Measurements from ENCODE around the gene HLA-DOB. TPM values are rescaled to one million over a fixed set of nuclear protein-coding genes. Genes with fewer than 3 reads are reported as not detected.
"Not testable (repeated sequence)": the region's sequence is repeated elsewhere in the genome, so short reads cannot be mapped to it uniquely, and the experiment has no call there.

The HLA-DOB gene
- total and polyA plus RNA-seq, 2 experiments from 2014 or later, result not detected

DNA sequence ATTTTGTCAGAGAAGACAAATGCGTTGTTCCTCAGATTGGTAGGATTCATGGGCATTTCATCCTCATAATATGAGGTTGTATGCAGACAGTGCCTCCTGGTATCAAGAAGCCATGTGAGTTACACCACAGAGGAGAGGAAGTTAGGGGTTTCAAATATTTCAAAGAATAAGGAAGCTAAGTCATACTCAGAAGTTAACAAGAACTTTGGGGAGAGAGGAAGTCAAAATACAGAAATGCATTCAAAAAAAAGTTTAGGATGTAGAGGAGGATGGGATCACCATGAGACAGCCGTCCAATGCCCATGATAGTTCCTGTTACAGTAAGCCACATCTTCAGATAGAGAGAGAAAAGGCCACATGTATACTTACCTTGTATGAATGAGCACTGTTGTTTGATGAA, 22.3 kb downstream of the HLA-DOB start:
- H3K27me3 ChIP-seq (replicated peaks; ENCODE audit: insufficient read depth), result peaks cover 41% of the 10 kb centered on the region
- in situ Hi-C loops (cut with MboI), result loop anchor here (5.0 kb wide), 1 partner anchor 377 kb away; no protein-coding TSS in a partner anchor

DNA sequence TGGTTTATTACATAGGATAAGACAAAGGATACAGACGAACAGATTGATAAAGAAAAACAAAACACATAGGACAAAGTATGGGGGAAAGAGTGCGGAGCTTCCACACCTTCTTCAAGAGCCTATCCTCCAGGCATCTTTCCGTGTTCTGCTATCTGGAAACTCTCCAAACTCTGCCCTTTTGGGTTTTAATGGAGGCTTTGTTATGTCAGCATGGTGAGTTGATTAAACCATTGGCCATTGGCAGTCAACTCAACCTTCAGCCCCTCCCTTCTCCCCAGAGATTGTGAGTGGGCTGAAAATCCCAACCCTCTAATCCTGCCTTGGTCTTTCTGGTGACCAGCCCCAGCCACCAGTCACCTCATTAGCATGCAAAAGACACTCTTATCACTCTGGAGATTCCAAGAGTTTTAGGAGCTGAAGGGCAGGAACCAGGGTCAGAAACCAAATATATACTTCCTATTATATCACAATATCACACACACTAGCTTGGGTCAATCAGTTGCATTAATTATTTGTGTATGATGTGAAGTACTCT, 23.8 kb downstream of the HLA-DOB start:
- Histone ChIP-seq H3K9me2 (ENCODE audit: insufficient read depth) (no peaks in the 10 kb centered on the region), H3F3A (ENCODE audit: insufficient read depth) (no peaks in the 10 kb centered on the region), H3K36me3 (ENCODE audit: low read depth) (no peaks in the 10 kb centered on the region), H4K20me1 (ENCODE audit: insufficient read depth) (no peaks in the 10 kb centered on the region), H3K4me3 (no peak overlapping the region), H3K27ac (no peak overlapping the region), H3K9ac (no peak overlapping the region), H3K79me2 (ENCODE audit: insufficient read depth) (no peaks in the 10 kb centered on the region), H3K4me2 (ENCODE audit: unreplicated experiment) (no peak overlapping the region), H3K27me3 (replicated peaks; ENCODE audit: insufficient read depth) (peaks cover 44% of the 10 kb centered on the region), H2AFZ (no peak overlapping the region), H3K9me3 (ENCODE audit: low read depth) (no peaks in the 10 kb centered on the region), H3K4me1 (ENCODE audit: insufficient read depth) (no peaks in the 10 kb centered on the region)
- TF ChIP-seq EZH2phosphoT487 (IDR thresholded peaks at IDR 0.05; ENCODE audit: insufficient read depth, low read depth) (no peak), EZH2 (IDR thresholded peaks at IDR 0.05; ENCODE audit: insufficient read depth, poor library complexity, severe bottlenecking) (no peak)
- WGBS, 2 experiments (ENCODE audit: low coverage in 1 of 2, low lambda C conversion rate in 2 of 2, missing lambda C conversion rate in 2 of 2), result 49 to 55% methylated on average over 3 of the region's 3 CpGs
- in situ Hi-C loops (cut with MboI), result loop anchor here (5.0 kb wide), 1 partner anchor 376 kb away; no protein-coding TSS in a partner anchor
- DNase-seq, result no peak

More for the DNA sequence above, 22.3 kb downstream of the HLA-DOB start:
- H3K79me2 ChIP-seq (ENCODE audit: insufficient read depth), result no peaks in the 10 kb centered on the region
- no peaks in the 10 kb centered on the region for H3F3A ChIP-seq (ENCODE audit: insufficient read depth)
- 41 to 48% methylated on average over 2 of the region's 2 CpGs for WGBS, 2 experiments (ENCODE audit: low coverage in 1 of 2, low lambda C conversion rate in 2 of 2, missing lambda C conversion rate in 2 of 2)
- no peak for TF ChIP-seq EZH2 (IDR thresholded peaks at IDR 0.05; ENCODE audit: insufficient read depth, poor library complexity, severe bottlenecking)
- TF ChIP-seq EZH2phosphoT487 (IDR thresholded peaks at IDR 0.05; ENCODE audit: insufficient read depth, low read depth), result no peak
- no peaks in the 10 kb centered on the region for H3K36me3 ChIP-seq (ENCODE audit: low read depth)
- H3K4me1 ChIP-seq (ENCODE audit: insufficient read depth), result no peaks in the 10 kb centered on the region
- no peaks in the 10 kb centered on the region for H3K9me3 ChIP-seq (ENCODE audit: low read depth)
- no peaks in the 10 kb centered on the region for H4K20me1 ChIP-seq (ENCODE audit: insufficient read depth)
- H3K9me2 ChIP-seq (ENCODE audit: insufficient read depth), result no peaks in the 10 kb centered on the region
- no peak overlapping the region for H3K4me3 ChIP-seq
- DNase-seq, result no peak
- H3K9ac ChIP-seq, result no peak overlapping the region
- H2AFZ ChIP-seq, result no peak overlapping the region
- no peak overlapping the region for H3K27ac ChIP-seq
- H3K4me2 ChIP-seq (ENCODE audit: unreplicated experiment), result no peak overlapping the region

DNA sequence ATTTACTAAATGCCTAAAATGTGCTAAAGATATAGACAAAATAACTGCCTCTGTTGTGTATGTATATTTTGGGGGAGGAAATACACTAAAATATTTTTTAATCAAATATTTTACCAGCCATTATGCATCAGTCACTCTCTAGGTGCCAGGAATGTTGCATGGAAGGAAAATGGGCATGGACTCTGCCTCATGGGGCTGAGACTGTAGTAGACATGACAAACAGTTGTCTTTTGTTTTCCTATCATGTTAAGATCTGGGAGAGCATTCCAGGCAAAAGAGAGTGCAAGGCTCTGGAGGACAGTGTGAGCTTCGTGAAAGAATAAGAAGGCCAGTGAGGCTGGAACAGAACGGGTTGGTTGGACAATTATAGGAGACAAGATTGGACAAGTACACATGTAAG, 26.5 kb downstream of the HLA-DOB start:
- WGBS, 2 experiments (ENCODE audit: low coverage in 1 of 2, low lambda C conversion rate in 2 of 2, missing lambda C conversion rate in 2 of 2), result 12 to 14% methylated on average over 2 of the region's 2 CpGs
- Histone ChIP-seq H4K20me1 (ENCODE audit: insufficient read depth) (no peaks in the 10 kb centered on the region), H3K4me3 (no peak overlapping the region), H3F3A (ENCODE audit: insufficient read depth) (no peaks in the 10 kb centered on the region), H3K4me2 (ENCODE audit: unreplicated experiment) (no peak overlapping the region), H3K9me2 (ENCODE audit: insufficient read depth) (no peaks in the 10 kb centered on the region), H2AFZ (no peak overlapping the region), H3K9me3 (ENCODE audit: low read depth) (no peaks in the 10 kb centered on the region), H3K79me2 (ENCODE audit: insufficient read depth) (no peaks in the 10 kb centered on the region), H3K4me1 (ENCODE audit: insufficient read depth) (no peaks in the 10 kb centered on the region), H3K27ac (no peak overlapping the region), H3K27me3 (replicated peaks; ENCODE audit: insufficient read depth) (peaks cover 39% of the 10 kb centered on the region), H3K36me3 (ENCODE audit: low read depth) (no peaks in the 10 kb centered on the region), H3K9ac (no peak overlapping the region)
- DNase-seq, result peak; percentile 41
- in situ Hi-C loops (cut with MboI), result loop anchor here (5.0 kb wide), 1 partner anchor 373 kb away; no protein-coding TSS in a partner anchor
- TF ChIP-seq EZH2 (IDR thresholded peaks at IDR 0.05; ENCODE audit: insufficient read depth, poor library complexity, severe bottlenecking) (no peak), EZH2phosphoT487 (IDR thresholded peaks at IDR 0.05; ENCODE audit: insufficient read depth, low read depth) (no peak)

DNA sequence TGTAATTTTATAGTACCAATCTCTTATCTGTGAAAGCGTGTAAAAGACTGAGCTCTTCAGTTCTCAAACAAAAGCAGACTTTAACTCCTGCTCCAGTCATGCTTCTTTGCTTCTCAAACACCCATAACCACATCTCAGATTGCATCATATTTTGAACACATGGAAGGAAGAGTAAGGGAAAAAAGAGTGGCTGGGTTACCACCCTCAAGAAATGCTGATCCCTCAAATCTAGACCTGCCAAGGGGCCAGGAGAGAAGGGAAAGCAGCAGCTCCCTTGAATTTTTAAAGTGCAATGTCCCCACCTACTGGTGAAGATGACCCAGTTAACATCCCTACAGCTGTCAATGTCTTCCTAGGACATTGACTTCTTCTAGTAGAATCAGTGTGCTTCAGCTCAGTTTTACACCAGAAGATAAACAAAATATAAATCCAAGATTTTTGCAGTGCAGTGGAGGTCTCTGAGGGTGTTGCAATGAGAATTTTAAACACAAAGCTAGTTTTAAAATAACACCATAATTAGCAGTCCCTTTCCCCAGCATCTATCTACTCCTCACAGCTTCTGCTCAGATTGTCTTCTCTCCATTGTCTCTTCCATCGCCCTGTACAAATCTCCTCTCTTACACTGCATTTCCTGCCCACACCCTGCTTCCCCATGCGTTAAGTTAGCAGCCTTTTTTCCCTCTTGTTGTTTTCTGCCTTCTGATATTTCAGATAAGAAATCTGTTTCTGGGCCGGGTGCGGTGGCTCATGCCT, 30.8 kb downstream of the HLA-DOB start:
- no peak overlapping the region for H3K9ac ChIP-seq
- H4K20me1 ChIP-seq (ENCODE audit: insufficient read depth), result no peaks in the 10 kb centered on the region
- in situ Hi-C loops (cut with MboI), result no loop called here
- no peaks in the 10 kb centered on the region for H3K36me3 ChIP-seq (ENCODE audit: low read depth)
- no peak overlapping the region for H3K27ac ChIP-seq
- H2AFZ ChIP-seq, result no peak overlapping the region
- no peak overlapping the region for H3K4me3 ChIP-seq
- no peaks in the 10 kb centered on the region for H3K9me2 ChIP-seq (ENCODE audit: insufficient read depth)
- H3K4me2 ChIP-seq (ENCODE audit: unreplicated experiment), result no peak overlapping the region
- no peak for TF ChIP-seq EZH2 (IDR thresholded peaks at IDR 0.05; ENCODE audit: insufficient read depth, poor library complexity, severe bottlenecking)
- no peak for TF ChIP-seq EZH2phosphoT487 (IDR thresholded peaks at IDR 0.05; ENCODE audit: insufficient read depth, low read depth)
- no peaks in the 10 kb centered on the region for H3K9me3 ChIP-seq (ENCODE audit: low read depth)
- peaks cover 14% of the 10 kb centered on the region; the same call in 1 of the 2 replicates for H3K27me3 ChIP-seq (replicated peaks; ENCODE audit: insufficient read depth)
- no peaks in the 10 kb centered on the region for H3K4me1 ChIP-seq (ENCODE audit: insufficient read depth)
- DNase-seq, result peak; percentile 63
- H3F3A ChIP-seq (ENCODE audit: insufficient read depth), result no peaks in the 10 kb centered on the region
- no peaks in the 10 kb centered on the region for H3K79me2 ChIP-seq (ENCODE audit: insufficient read depth)
- 39 to 46% methylated on average over 5 of the region's 5 CpGs for WGBS, 2 experiments (ENCODE audit: low coverage in 1 of 2, low lambda C conversion rate in 2 of 2, missing lambda C conversion rate in 2 of 2)

DNA sequence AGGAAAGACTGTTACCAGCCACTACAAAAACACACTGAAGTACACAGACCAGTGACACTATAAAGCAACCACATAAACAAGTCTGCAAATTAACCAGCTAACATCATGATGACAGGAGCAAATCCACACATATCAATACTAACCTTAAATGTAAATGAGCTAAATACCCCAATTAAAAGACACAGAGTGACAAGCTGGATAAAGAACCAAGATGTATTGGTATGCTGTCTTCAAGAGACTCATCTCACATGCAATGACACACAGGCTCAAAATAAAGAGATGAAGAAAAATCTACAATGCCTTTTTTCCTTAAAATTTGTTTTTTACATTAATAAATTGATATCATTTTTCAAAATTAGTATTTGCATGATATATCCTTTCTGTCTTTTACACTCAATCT, 33.9 kb downstream of the HLA-DOB start:
- in situ Hi-C loops (cut with MboI); H3K36me3 ChIP-seq (ENCODE audit: low read depth); H3K9ac ChIP-seq; DNase-seq; H3K79me2 ChIP-seq (ENCODE audit: insufficient read depth); H3K9me2 ChIP-seq (ENCODE audit: insufficient read depth); H3K27ac ChIP-seq; H3F3A ChIP-seq (ENCODE audit: insufficient read depth); H2AFZ ChIP-seq; H3K4me3 ChIP-seq; H3K4me1 ChIP-seq (ENCODE audit: insufficient read depth); H4K20me1 ChIP-seq (ENCODE audit: insufficient read depth); H3K9me3 ChIP-seq (ENCODE audit: low read depth); H3K4me2 ChIP-seq (ENCODE audit: unreplicated experiment): not testable (repeated sequence)
- H3K27me3 ChIP-seq (replicated peaks; ENCODE audit: insufficient read depth), result peaks cover 29% of the 10 kb centered on the region
